ENCODE data around the gene CAMKK2. TPM values are rescaled to one million over a fixed set of nuclear protein-coding genes. Genes with fewer than 3 reads are reported as not detected.
"Not testable (repeated sequence)": the region's sequence is repeated elsewhere in the genome, so short reads cannot be mapped to it uniquely, and the experiment has no call there.

The CAMKK2 gene
- total and polyA plus RNA-seq, 2 of the 13 experiments (the other 11 are each of a cell fraction or from before 2014, with no cell fraction given) = 18.8 to 20.0 TPM

DNA sequence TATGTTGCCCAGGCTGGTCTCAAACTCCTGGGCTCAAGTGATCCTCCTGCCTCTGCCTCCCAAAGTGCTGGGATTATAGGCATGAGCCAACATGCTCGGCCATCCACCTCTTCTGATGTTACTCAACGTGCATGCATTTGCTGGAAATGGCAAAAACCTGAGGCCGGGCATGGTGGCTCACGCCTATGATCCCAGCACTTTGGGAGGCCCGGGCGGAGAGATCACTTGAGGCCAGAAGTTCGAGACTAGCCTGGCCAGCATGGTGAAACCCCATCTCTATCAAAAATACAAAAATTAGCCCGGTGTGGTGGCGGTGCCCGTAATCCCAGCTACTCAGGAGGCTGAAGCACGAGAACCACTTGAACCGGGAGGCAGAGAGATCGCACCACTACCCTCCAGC, 1.9 kb upstream of the CAMKK2 start:
- H3K79me2 ChIP-seq (ENCODE audit: insufficient read depth, low read length) = peaks cover 21% of the 10 kb centered on the region
- WGBS (ENCODE audit: low lambda C conversion rate) = 84% methylated on average over 13 of the region's 13 CpGs
- H3K27me3 ChIP-seq (ENCODE audit: control insufficient read depth in 1 of 2, insufficient read depth in 2 of 2, low read length in 2 of 2); in situ Hi-C loops (cut with HindIII; ENCODE audit: extremely low pct_ligation_motif_present, low pct_unique_long_range_greater_than_20kb); BruUV-seq (replicated peaks); ATAC-seq; H3K36me3 ChIP-seq (replicated peaks in 1 of 2; ENCODE audit: control insufficient read depth in 1 of 2, insufficient read depth in 2 of 2, low read length in 2 of 2); H3K9ac ChIP-seq (ENCODE audit: insufficient read depth, low read depth, low read length); DNase-seq (ENCODE audit: low spot score); H2AFZ ChIP-seq (ENCODE audit: low read length); H3K4me3 ChIP-seq (replicated peaks in 1 of 3; ENCODE audit: insufficient read depth in 1 of 3, low read depth in 2 of 3, low read length in 3 of 3); H4K20me1 ChIP-seq (ENCODE audit: insufficient read depth, low read length); intact Hi-C loops (cut with micrococcal nuclease; ENCODE audit: unreplicated experiment); CTCF ChIA-PET (ENCODE audit: low intra/inter-chr PET ratio, low total read pairs); H3K27ac ChIP-seq (ENCODE audit: extremely low read length, insufficient read depth, low read length); FAIRE-seq; H3K9me3 ChIP-seq (ENCODE audit: low read length): not testable (repeated sequence)
- POLR2A ChIA-PET = interaction anchor here (1.3 to 1.4 kb wide), 2 partner anchors 8 to 54 kb away, joined by 3 to 13 read pairs; partner anchors contain the start of gene ANAPC5
- H3K4me1 ChIP-seq (ENCODE audit: insufficient read depth, low read length) = peaks cover 46% of the 10 kb centered on the region
- peak overlapping the region; percentile 96 for H3K4me2 ChIP-seq (ENCODE audit: low read depth, low read length)
- 0 out of 2 replicates have a peak, but pooled peaks have one; percentile 25 for TF ChIP-seq TAF1 (CRISPR knock-in tag; IDR thresholded peaks at IDR 0.05)

DNA sequence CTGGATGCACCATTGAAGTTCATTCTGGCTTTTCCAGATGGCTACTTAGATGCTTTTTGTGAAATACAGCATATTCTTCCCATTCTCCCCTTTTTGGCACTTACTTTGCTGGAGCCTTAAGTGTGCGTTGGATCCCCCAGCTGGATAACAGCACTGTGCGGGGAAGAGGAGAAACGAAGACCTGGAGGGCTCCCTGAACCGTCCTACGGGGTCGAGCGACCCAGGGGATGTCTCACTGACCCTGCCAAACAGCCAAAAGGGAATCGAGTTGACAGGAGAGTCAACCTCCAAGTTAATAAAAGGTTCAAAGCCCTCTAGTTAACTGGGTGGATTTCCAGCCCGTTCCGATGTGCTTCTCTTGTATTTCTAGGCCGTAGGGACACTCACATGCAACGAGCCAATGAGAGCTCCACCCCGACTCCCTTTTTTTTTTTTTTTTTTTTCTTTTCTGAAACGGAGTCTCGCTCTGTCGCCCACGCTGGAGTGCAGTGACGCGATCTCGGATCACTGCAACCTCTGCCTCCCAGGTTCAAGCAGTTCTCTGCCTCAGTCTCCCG, 1.0 kb upstream of the CAMKK2 start:
- H2AFZ ChIP-seq (ENCODE audit: low read length) = no peak overlapping the region
- under 1% methylated on average over 21 of the region's 21 CpGs for WGBS (ENCODE audit: low lambda C conversion rate)
- BruUV-seq (replicated peaks) = no TSS peak
- peak overlapping the region; percentile 89 for H3K9ac ChIP-seq (ENCODE audit: insufficient read depth, low read depth, low read length)
- CTCF ChIA-PET (ENCODE audit: low intra/inter-chr PET ratio, low total read pairs) = no interaction called here
- peak overlapping the region; percentile 96 for H3K4me2 ChIP-seq (ENCODE audit: low read depth, low read length)
- POLR2A ChIA-PET = interaction anchor here (0.6 to 1.4 kb wide), 7 partner anchors 9 to 415 kb away, joined by 3 to 13 read pairs (median 3); partner anchors contain the start of genes ANAPC5 and TMEM120B
- intact Hi-C loops (cut with micrococcal nuclease; ENCODE audit: unreplicated experiment) (no loop called here), in situ Hi-C loops (cut with HindIII; ENCODE audit: extremely low pct_ligation_motif_present, low pct_unique_long_range_greater_than_20kb) (no loop called here)
- ATAC-seq (peak; percentile 51), DNase-seq (ENCODE audit: low spot score) (peak; percentile 48), FAIRE-seq (peak; percentile 66)
- H3K79me2 ChIP-seq (ENCODE audit: insufficient read depth, low read length) = peaks cover 21% of the 10 kb centered on the region
- peaks cover 6% of the 10 kb centered on the region; the same call in 1 of the 2 replicates for H4K20me1 ChIP-seq (ENCODE audit: insufficient read depth, low read length)
- H3K9me3 ChIP-seq (ENCODE audit: low read length) = no peaks in the 10 kb centered on the region
- peaks cover 39% of the 10 kb centered on the region for H3K4me1 ChIP-seq (ENCODE audit: insufficient read depth, low read length)
- H3K36me3 ChIP-seq (replicated peaks in 1 of 2; ENCODE audit: control insufficient read depth in 1 of 2, insufficient read depth in 2 of 2, low read length in 2 of 2) = peaks cover 0 to 4% of the 10 kb centered on the region in 2 experiments; a peak in 1 of 5 replicates
- peak overlapping the region; percentile 86 to 94 (median 93) for H3K4me3 ChIP-seq (replicated peaks in 1 of 3; ENCODE audit: insufficient read depth in 1 of 3, low read depth in 2 of 3, low read length in 3 of 3)
- peak overlapping the region; percentile 96 for H3K27ac ChIP-seq (ENCODE audit: extremely low read length, insufficient read depth, low read length)
- H3K27me3 ChIP-seq (ENCODE audit: control insufficient read depth in 1 of 2, insufficient read depth in 2 of 2, low read length in 2 of 2) = no peaks in the 10 kb centered on the region
- TF ChIP-seq ZNF510 (CRISPR knock-in tag; IDR thresholded peaks at IDR 0.05; ENCODE audit: low read depth) (no peak), MED1 (CRISPR knock-in tag; IDR thresholded peaks at IDR 0.05) (no peak; the same call in 1 of the 2 replicates), ZNF567 (CRISPR knock-in tag; IDR thresholded peaks at IDR 0.05; ENCODE audit: borderline replicate concordance) (no peak), ZNF605 (CRISPR knock-in tag; IDR thresholded peaks at IDR 0.05) (peak; percentile 42; the same call in 1 of the 2 replicates), HDAC1 (CRISPR knock-in tag; IDR thresholded peaks at IDR 0.05) (peak; percentile 18; the same call in 1 of the 2 replicates), ZNF572 (CRISPR knock-in tag; IDR thresholded peaks at IDR 0.05) (peak; percentile 12; the same call in 1 of the 2 replicates), ZNF83 (CRISPR knock-in tag; IDR thresholded peaks at IDR 0.05; ENCODE audit: borderline replicate concordance) (no peak)
- TF ChIP-seq, protein P1, sequence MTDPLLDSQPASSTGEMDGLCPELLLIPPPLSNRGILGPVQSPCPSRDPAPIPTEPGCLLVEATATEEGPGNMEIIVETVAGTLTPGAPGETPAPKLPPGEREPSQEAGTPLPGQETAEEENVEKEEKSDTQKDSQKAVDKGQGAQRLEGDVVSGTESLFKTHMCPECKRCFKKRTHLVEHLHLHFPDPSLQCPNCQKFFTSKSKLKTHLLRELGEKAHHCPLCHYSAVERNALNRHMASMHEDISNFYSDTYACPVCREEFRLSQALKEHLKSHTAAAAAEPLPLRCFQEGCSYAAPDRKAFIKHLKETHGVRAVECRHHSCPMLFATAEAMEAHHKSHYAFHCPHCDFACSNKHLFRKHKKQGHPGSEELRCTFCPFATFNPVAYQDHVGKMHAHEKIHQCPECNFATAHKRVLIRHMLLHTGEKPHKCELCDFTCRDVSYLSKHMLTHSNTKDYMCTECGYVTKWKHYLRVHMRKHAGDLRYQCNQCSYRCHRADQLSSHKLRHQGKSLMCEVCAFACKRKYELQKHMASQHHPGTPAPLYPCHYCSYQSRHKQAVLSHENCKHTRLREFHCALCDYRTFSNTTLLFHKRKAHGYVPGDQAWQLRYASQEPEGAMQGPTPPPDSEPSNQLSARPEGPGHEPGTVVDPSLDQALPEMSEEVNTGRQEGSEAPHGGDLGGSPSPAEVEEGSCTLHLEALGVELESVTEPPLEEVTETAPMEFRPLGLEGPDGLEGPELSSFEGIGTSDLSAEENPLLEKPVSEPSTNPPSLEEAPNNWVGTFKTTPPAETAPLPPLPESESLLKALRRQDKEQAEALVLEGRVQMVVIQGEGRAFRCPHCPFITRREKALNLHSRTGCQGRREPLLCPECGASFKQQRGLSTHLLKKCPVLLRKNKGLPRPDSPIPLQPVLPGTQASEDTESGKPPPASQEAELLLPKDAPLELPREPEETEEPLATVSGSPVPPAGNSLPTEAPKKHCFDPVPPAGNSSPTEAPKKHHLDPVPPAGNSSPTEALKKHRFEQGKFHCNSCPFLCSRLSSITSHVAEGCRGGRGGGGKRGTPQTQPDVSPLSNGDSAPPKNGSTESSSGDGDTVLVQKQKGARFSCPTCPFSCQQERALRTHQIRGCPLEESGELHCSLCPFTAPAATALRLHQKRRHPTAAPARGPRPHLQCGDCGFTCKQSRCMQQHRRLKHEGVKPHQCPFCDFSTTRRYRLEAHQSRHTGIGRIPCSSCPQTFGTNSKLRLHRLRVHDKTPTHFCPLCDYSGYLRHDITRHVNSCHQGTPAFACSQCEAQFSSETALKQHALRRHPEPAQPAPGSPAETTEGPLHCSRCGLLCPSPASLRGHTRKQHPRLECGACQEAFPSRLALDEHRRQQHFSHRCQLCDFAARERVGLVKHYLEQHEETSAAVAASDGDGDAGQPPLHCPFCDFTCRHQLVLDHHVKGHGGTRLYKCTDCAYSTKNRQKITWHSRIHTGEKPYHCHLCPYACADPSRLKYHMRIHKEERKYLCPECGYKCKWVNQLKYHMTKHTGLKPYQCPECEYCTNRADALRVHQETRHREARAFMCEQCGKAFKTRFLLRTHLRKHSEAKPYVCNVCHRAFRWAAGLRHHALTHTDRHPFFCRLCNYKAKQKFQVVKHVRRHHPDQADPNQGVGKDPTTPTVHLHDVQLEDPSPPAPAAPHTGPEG (CRISPR knock-in tag; IDR thresholded peaks at IDR 0.05) = peak; percentile 7; the same call in 1 of the 2 replicates
- TF ChIP-seq, protein P2, sequence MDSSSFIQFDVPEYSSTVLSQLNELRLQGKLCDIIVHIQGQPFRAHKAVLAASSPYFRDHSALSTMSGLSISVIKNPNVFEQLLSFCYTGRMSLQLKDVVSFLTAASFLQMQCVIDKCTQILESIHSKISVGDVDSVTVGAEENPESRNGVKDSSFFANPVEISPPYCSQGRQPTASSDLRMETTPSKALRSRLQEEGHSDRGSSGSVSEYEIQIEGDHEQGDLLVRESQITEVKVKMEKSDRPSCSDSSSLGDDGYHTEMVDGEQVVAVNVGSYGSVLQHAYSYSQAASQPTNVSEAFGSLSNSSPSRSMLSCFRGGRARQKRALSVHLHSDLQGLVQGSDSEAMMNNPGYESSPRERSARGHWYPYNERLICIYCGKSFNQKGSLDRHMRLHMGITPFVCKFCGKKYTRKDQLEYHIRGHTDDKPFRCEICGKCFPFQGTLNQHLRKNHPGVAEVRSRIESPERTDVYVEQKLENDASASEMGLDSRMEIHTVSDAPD (CRISPR knock-in tag; IDR thresholded peaks at IDR 0.05) = no peak
